ENCODE measurements around the gene SYT12. TPM values are rescaled to one million over a fixed set of nuclear protein-coding genes. Genes with fewer than 3 reads are reported as not detected.

Gene SYT12
- total RNA-seq, 4 donors from 2014 or later, result 0.33 to 0.64 TPM; not detected in 2

- peak; percentile 73 to 78 for DNase-seq
- Histone ChIP-seq H3K4me1 (peaks cover 14 to 28% of the 10 kb centered on the region in 2 donors), H3K9me3 (no peaks in the 10 kb centered on the region), H3K27me3 (no peaks in the 10 kb centered on the region), H3K4me3 (peak overlapping the region in 1 of 4 donors; percentile 34), H3K27ac (peak overlapping the region; percentile 73 to 90 (median 84)), H3K36me3 (no peaks in the 10 kb centered on the region)
- in situ Hi-C loops (cut with MboI; ENCODE audit: low sequenced_read_pairs in 4 of 4) (no loop called here), intact Hi-C loops (cut with DNase I; ENCODE audit: low total_unique reads) (loop anchor here (1.0 to 5.0 kb wide), 3 partner anchors 16 to 112 kb away; partner anchors contain the start of gene KDM2A)
- ATAC-seq, result peak; percentile 62 to 78
- TF ChIP-seq CTCF (IDR thresholded peaks at IDR 0.05 in 4 of 5, conservative IDR thresholded peaks at IDR 0.05 in 1 of 5) (no peak), POLR2A (IDR thresholded peaks at IDR 0.05) (peak; percentile 48 to 73)
These were observed 32.0 kb downstream of the SYT12 start for GRCh38 chr11:67054836-67055523.

- TF ChIP-seq CTCF (IDR thresholded peaks at IDR 0.05 in 4 of 5, conservative IDR thresholded peaks at IDR 0.05 in 1 of 5) (no peak), POLR2A (IDR thresholded peaks at IDR 0.05) (no peak)
- Histone ChIP-seq H3K4me3 (peak overlapping the region in 3 of 4 donors; percentile 40 to 59 (median 55)), H3K27me3 (no peaks in the 10 kb centered on the region), H3K27ac (peak overlapping the region; percentile 64 to 90 (median 84)), H3K36me3 (no peaks in the 10 kb centered on the region), H3K4me1 (peaks cover 14 to 28% of the 10 kb centered on the region in 2 donors), H3K9me3 (no peaks in the 10 kb centered on the region)
- intact Hi-C loops (cut with DNase I; ENCODE audit: low total_unique reads), result loop anchor here (2.0 kb wide), 1 partner anchor 63 kb away; the partner anchor contains the start of gene KDM2A
- DNase-seq (no peak), ATAC-seq (peak; percentile 18 to 24)
- in situ Hi-C loops (cut with MboI; ENCODE audit: low sequenced_read_pairs in 4 of 4), result no loop called here
These were observed 32.9 kb downstream of the SYT12 start for GRCh38 chr11:67055812-67056211.

GRCh38 chr11:67056267-67057204, 33.6 kb downstream of the SYT12 start, which contains the start of gene RHOD:
RHOD (plus strand) TSS chr11:67056847; CDS start chr11:67056903, 56 bp downstream.
- ATAC-seq, result peak in 1 of 2 donors; percentile 23
- no peaks in the 10 kb centered on the region for H3K27me3 ChIP-seq
- in situ Hi-C loops (cut with MboI; ENCODE audit: low sequenced_read_pairs in 4 of 4), result no loop called here

More at GRCh38 chr11:67056267-67057204, 33.6 kb downstream of the SYT12 start, which contains the start of gene RHOD:
- peaks cover 14 to 28% of the 10 kb centered on the region in 2 donors for H3K4me1 ChIP-seq
- H3K9me3 ChIP-seq, result no peaks in the 10 kb centered on the region
- peak in 1 of 2 donors; percentile 54 for TF ChIP-seq POLR2A (IDR thresholded peaks at IDR 0.05)
- TF ChIP-seq CTCF (IDR thresholded peaks at IDR 0.05 in 4 of 5, conservative IDR thresholded peaks at IDR 0.05 in 1 of 5), result no peak
- no peaks in the 10 kb centered on the region for H3K36me3 ChIP-seq
- DNase-seq, result no peak
- intact Hi-C loops (cut with DNase I; ENCODE audit: low total_unique reads), result no loop called here
- H3K27ac ChIP-seq, result peak within 1 kb of the TSS; percentile 64 to 90 (median 84)
- peak within 1 kb of the TSS; percentile 40 to 59 (median 52) for H3K4me3 ChIP-seq
